ENCODE results near the gene NAA15.
"Not testable (repeated sequence)": the region's sequence is repeated elsewhere in the genome, so short reads cannot be mapped to it uniquely, and the experiment has no call there.

The NAA15 gene

GRCh38 chr4:139301113-139301820 lies at the start of gene NAA15:
TSS of gene NAA15 (plus strand) at chr4:139301505. CDS start at chr4:139301778, 273 bp downstream.
- TF ChIP-seq, protein P1, sequence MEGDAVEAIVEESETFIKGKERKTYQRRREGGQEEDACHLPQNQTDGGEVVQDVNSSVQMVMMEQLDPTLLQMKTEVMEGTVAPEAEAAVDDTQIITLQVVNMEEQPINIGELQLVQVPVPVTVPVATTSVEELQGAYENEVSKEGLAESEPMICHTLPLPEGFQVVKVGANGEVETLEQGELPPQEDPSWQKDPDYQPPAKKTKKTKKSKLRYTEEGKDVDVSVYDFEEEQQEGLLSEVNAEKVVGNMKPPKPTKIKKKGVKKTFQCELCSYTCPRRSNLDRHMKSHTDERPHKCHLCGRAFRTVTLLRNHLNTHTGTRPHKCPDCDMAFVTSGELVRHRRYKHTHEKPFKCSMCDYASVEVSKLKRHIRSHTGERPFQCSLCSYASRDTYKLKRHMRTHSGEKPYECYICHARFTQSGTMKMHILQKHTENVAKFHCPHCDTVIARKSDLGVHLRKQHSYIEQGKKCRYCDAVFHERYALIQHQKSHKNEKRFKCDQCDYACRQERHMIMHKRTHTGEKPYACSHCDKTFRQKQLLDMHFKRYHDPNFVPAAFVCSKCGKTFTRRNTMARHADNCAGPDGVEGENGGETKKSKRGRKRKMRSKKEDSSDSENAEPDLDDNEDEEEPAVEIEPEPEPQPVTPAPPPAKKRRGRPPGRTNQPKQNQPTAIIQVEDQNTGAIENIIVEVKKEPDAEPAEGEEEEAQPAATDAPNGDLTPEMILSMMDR (IDR thresholded peaks at IDR 0.05; ENCODE audit: borderline replicate concordance, insufficient read depth, low read depth, low read length): no peak
- peak within 1 kb of the TSS; percentile 73 for H3K4me3 ChIP-seq (ENCODE audit: low read depth, low read length)

DNA sequence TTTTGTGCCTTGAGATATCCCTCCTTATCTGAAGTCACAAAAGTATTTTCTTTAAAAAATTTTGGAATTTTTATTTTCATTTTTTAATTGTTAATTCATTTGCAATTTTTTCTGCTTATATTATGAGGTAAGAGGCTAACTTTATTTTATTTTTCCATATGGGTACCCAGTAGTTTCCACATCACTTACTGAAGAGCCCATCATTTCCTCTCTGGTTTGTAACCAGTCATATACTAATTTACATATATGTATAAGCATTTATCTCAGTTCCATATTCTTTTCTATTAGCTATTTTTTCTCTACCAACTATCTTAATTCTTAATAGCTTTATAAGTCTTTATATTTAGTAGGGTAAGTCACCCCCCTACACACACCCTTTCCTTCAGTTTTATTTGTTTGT lies 48.3 kb upstream of the NAA15 start:
- H3K4me3 ChIP-seq (ENCODE audit: low read depth, low read length): no peak overlapping the region

DNA sequence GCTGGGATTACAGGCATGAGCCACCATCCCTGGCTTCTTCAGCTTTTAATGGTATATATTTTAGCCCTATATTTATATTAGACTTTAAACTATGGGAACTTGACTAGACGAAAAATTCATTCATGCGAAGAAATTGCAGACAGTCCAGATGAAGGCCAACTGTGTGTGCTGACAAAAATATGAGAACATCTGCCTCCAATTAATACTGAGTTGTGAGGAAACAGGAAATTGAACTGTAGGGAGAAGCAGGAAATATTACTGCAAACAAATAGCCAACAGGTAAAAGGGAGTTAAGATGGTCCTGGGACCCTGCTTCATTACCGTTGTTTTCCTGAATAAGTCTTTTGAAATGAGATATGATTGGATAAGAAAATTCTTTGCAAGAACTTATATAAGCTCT lies 47.6 kb upstream of the NAA15 start:
- no peak overlapping the region for H3K4me3 ChIP-seq (ENCODE audit: low read depth, low read length)
- TF ChIP-seq, protein P1 (IDR thresholded peaks at IDR 0.05; ENCODE audit: borderline replicate concordance, insufficient read depth, low read depth, low read length): no peak

More for the DNA sequence above, 48.3 kb upstream of the NAA15 start:
- TF ChIP-seq, protein P1 (IDR thresholded peaks at IDR 0.05; ENCODE audit: borderline replicate concordance, insufficient read depth, low read depth, low read length): no peak

DNA sequence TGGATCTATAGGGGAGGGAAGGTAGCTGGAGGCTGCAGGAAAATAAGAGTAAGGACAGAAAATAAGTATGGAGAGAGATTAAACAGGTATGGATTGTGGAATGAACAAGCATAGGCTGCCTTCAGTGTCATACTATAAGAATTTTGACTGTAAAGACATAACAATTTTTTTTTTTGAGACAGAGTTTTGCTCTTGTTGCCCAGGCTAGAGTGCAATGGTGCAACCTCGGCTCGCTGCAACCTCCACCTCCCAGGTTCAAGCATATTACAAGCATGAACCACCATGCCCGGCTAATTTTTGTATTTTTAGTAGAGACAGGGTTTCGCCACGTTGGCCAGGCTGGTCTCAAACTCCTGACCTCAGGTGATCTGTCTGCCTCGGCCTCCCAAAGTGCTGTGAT lies 45.7 kb upstream of the NAA15 start:
- H3K4me3 ChIP-seq (ENCODE audit: low read depth, low read length): not testable (repeated sequence)

- no peak overlapping the region for H3K4me3 ChIP-seq (ENCODE audit: low read depth, low read length)
- TF ChIP-seq, protein P1 (IDR thresholded peaks at IDR 0.05; ENCODE audit: borderline replicate concordance, insufficient read depth, low read depth, low read length): no peak
These were observed 45.0 kb upstream of the NAA15 start for GRCh38 chr4:139256349-139256748.

- H3K4me3 ChIP-seq (ENCODE audit: low read depth, low read length): no peak overlapping the region
- TF ChIP-seq, protein P1 (IDR thresholded peaks at IDR 0.05; ENCODE audit: borderline replicate concordance, insufficient read depth, low read depth, low read length): no peak
These were observed 35.7 kb upstream of the NAA15 start for GRCh38 chr4:139265654-139266053.

- H3K4me3 ChIP-seq (ENCODE audit: low read depth, low read length): no peak overlapping the region
- TF ChIP-seq, protein P1 (IDR thresholded peaks at IDR 0.05; ENCODE audit: borderline replicate concordance, insufficient read depth, low read depth, low read length): no peak
These were observed 35.1 kb upstream of the NAA15 start for GRCh38 chr4:139266208-139266582.

Measured in GM12875 (cell line).